Measurements from ENCODE around the gene TSC22D3.

TSC22D3 gene

DNA sequence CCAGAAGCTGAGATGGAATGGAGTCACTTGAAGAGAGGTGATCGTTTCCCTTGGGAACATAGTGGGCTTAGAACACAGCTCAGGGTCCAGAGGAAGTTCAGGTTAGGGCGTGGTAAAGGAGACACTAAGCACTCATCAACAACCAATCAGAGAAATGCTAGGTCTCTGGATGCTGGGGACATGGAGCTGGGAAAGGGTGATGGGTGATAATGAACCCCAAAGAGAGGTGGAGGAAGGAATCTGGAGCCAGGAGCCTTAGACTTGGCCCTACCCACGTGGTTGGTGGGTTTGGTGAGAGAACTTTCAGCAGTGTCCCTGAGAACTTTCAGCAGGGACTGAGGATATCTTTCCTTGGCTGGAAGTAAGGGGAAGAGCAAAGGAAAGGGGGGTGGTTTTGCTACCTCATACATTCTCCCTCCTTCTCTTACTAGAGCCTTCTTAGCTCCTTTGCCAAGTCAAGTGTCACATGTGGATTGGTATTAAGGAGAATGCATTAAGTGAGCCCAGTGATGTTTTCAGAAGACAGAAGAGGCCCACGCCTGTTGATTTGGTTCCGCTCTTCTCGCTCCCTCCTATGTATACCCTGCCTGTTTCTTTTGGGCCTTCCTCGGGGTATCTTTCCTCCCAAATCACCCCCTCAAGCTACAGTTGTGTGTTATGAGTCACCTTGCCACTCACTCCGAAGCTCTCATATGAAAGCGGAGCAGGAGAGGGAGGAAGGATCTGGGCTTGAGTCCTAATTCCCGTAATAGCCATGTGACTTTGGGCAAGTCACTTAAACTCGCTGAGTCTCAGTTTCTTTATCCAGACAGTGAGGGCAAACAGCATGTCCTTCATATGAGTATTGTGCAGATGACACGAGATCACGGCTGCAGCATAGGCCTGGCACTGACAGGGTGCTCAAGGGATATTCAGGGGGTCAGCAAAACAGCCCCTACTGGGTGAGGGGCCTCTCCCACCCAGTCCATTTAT lies 63.1 kb downstream of the TSC22D3 start:
- H3K4me3 ChIP-seq (ENCODE audit: low read depth, low read length), result no peak overlapping the region
- DNase-seq (ENCODE audit: low read depth), result peak; percentile 72
- TF ChIP-seq, protein P1, sequence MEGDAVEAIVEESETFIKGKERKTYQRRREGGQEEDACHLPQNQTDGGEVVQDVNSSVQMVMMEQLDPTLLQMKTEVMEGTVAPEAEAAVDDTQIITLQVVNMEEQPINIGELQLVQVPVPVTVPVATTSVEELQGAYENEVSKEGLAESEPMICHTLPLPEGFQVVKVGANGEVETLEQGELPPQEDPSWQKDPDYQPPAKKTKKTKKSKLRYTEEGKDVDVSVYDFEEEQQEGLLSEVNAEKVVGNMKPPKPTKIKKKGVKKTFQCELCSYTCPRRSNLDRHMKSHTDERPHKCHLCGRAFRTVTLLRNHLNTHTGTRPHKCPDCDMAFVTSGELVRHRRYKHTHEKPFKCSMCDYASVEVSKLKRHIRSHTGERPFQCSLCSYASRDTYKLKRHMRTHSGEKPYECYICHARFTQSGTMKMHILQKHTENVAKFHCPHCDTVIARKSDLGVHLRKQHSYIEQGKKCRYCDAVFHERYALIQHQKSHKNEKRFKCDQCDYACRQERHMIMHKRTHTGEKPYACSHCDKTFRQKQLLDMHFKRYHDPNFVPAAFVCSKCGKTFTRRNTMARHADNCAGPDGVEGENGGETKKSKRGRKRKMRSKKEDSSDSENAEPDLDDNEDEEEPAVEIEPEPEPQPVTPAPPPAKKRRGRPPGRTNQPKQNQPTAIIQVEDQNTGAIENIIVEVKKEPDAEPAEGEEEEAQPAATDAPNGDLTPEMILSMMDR (conservative IDR thresholded peaks at IDR 0.05; ENCODE audit: low read depth, low read length), result no peak

GRCh38 chrX:107711521-107712181 lies 63.9 kb downstream of the TSC22D3 start:
- DNase-seq (ENCODE audit: low read depth), result peak; percentile 39
- no peak overlapping the region for H3K4me3 ChIP-seq (ENCODE audit: low read depth, low read length)
- TF ChIP-seq, protein P1 (conservative IDR thresholded peaks at IDR 0.05; ENCODE audit: low read depth, low read length), result no peak

DNA sequence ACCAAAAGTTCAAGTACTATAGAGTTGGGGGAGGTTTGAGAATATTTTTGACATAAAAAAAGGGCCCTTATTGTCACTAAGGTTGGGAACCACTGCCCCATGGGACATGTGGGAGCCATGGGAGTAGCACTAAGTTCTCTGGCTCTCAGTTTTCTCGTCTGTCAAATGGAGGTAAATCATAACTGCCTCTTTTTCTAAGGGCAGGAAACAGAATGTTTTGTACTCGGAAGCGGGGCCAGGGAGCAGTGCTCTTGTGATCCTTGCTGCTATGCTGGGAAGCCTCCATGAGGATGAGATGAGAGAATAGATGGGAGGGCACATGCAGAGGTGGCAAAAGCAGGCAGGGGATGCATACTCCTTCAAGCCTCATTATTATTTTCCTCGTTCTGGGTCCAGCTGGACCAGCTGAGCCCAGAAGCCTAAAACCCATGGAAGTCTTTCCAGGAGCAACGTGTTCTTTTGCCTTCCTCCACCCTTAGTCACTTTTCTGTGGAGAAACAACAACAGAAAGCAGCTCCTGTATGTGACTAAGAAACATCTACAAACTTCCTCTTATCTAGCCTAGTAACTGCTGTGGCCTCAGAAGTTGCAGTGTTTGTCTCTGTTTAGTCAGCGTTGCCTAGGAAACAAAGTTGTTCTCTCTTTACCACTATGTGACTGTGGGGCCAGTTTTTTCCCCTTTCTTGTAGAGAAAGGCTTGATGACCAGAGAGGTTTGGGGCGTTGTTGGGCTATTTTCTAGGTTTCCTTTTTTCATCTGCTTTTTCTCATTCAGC lies 64.8 kb downstream of the TSC22D3 start:
- peak; percentile 97 for DNase-seq (ENCODE audit: low read depth)
- no peak overlapping the region for H3K4me3 ChIP-seq (ENCODE audit: low read depth, low read length)
- TF ChIP-seq, protein P1 (conservative IDR thresholded peaks at IDR 0.05; ENCODE audit: low read depth, low read length), result no peak

GRCh38 chrX:107709266-107709806 lies 66.3 kb downstream of the TSC22D3 start:
- TF ChIP-seq, protein P1 (conservative IDR thresholded peaks at IDR 0.05; ENCODE audit: low read depth, low read length), result no peak
- H3K4me3 ChIP-seq (ENCODE audit: low read depth, low read length), result no peak overlapping the region
- no peak for DNase-seq (ENCODE audit: low read depth)

- no peak overlapping the region for H3K4me3 ChIP-seq (ENCODE audit: low read depth, low read length)
- TF ChIP-seq, protein P1 (conservative IDR thresholded peaks at IDR 0.05; ENCODE audit: low read depth, low read length), result no peak
- DNase-seq (ENCODE audit: low read depth), result no peak
Observed at GRCh38 chrX:107708762-107709161, 66.8 kb downstream of the TSC22D3 start.

DNA sequence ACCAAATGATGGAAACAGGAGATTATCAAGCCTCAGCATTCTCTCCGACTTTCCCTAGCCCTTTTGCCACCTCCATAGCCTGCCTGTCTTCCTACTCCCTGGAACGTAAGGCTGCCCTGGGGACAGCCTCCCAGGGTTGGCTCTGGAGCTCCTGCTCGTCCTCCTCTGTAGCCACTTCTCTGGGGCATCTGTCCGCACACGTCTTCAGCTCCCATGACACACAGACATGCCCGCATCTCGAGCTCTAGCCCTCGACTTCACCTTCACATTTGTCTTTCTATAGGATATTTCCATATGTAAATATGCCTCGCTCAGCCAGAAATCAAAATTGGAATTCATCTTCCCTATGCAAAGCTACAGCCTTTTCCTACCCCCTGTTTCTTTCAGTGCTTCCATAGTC lies 67.7 kb downstream of the TSC22D3 start:
- DNase-seq (ENCODE audit: low read depth), result no peak
- TF ChIP-seq, protein P1 (conservative IDR thresholded peaks at IDR 0.05; ENCODE audit: low read depth, low read length), result no peak

More for the DNA sequence above, 67.7 kb downstream of the TSC22D3 start:
- no peak overlapping the region for H3K4me3 ChIP-seq (ENCODE audit: low read depth, low read length)

Data from choroid plexus epithelial cell (primary cell).